IMR-90 (cell line): ENCODE measurements around the gene CADM3. TPM values are rescaled to one million over a fixed set of nuclear protein-coding genes. Genes with fewer than 3 reads are reported as not detected.

Experiments
- ATAC-seq: fragments of 200-7000 bp; cut with Tn5 transposase; 2 replicates; pipeline ENCODE4 v1.9.1; 2020; ENCODE audit warnings: low read depth, mild to moderate bottlenecking, moderate library complexity
- BruUV-seq: library from RNA; stranded (reverse); fragments of 400-500 nt; replicated peaks from 2 replicates; lab custom pipeline; 2021; lab: Mats Ljungman, UMichigan
- CTCF ChIA-PET: fragments of 300-600 bp; formaldehyde crosslinking; extraction: SDS; loops from one replicate; lab custom pipeline; 2021; ENCODE audit warnings: antibody characterized with exemption; lab: Yijun Ruan, JAX
- POLR2A ChIA-PET: fragments of 300-600 bp; sonication (Branson Sonifier 250); formaldehyde crosslinking; loops from one replicate; lab custom pipeline; 2022; ENCODE audit warnings: antibody characterized with exemption; ENCODE audit not compliant: unreplicated experiment; lab: Charles Lee
- DNase-seq: peaks from one replicate; pipeline ENCODE4 v3.0.0; 2013
- H2AFZ ChIP-seq: replicated peaks from 2 replicates; pipeline ENCODE3; 2013; ENCODE audit warnings: low read length, mild to moderate bottlenecking; ENCODE audit not compliant: poor library complexity
- H2AK5ac ChIP-seq: 2 replicates; pipeline ENCODE4 v1.6.1; 2013; ENCODE audit warnings: low read depth, low read length, inconsistent platforms
- H2AK9ac ChIP-seq: replicated peaks from 2 replicates; pipeline ENCODE3; 2013; ENCODE audit warnings: mild to moderate bottlenecking, low read depth, low read length, moderate library complexity; ENCODE audit not compliant: poor library complexity
- H2BK120ac ChIP-seq: 2 replicates; pipeline ENCODE4 v1.6.1; 2013; ENCODE audit warnings: low read depth, low read length, inconsistent platforms
- H2BK15ac ChIP-seq: 3 replicates; pipeline ENCODE4 v1.6.1; 2013; ENCODE audit warnings: low read depth, low read length, inconsistent platforms
- H2BK20ac ChIP-seq: 2 replicates; pipeline ENCODE4 v1.6.1; 2013; ENCODE audit warnings: low read depth, mild to moderate bottlenecking, inconsistent platforms, low read length, moderate library complexity
- H2BK5ac ChIP-seq: 2 replicates; pipeline ENCODE4 v1.6.1; 2013; ENCODE audit warnings: mild to moderate bottlenecking, low read depth, low read length, inconsistent platforms; ENCODE audit not compliant: poor library complexity, severe bottlenecking
- H3K14ac ChIP-seq: replicated peaks from 2 replicates; pipeline ENCODE4 v1.6.1; 2013; ENCODE audit warnings: low read depth, low read length, inconsistent platforms
- H3K18ac ChIP-seq: 2 replicates; pipeline ENCODE4 v1.6.1; 2013; ENCODE audit warnings: low read depth, low read length, control low read depth
- H3K23ac ChIP-seq: 2 replicates; pipeline ENCODE4 v1.6.1; 2013; ENCODE audit warnings: low read depth, low read length, inconsistent platforms
- H3K27ac ChIP-seq: 2 replicates; pipeline ENCODE4 v1.5.1; 2013; ENCODE audit warnings: mild to moderate bottlenecking, control low read depth, low read length; ENCODE audit not compliant: insufficient read depth
- H3K27me3 ChIP-seq: 2 replicates; pipeline ENCODE4 v1.6.1; 2013; ENCODE audit warnings: low read length; ENCODE audit not compliant: control insufficient read depth, insufficient read depth
- H3K36me3 ChIP-seq: 2 replicates; pipeline ENCODE4 v1.6.1; 2013; ENCODE audit warnings: low read length, mixed read lengths; ENCODE audit not compliant: control insufficient read depth, insufficient read depth
- H3K4ac ChIP-seq: 2 replicates; pipeline ENCODE4 v1.6.1; 2013; ENCODE audit warnings: low read depth, low read length, inconsistent platforms
- H3K4me1 ChIP-seq: 2 replicates; pipeline ENCODE4 v1.6.1; 2013; ENCODE audit warnings: low read length, mixed read lengths; ENCODE audit not compliant: control insufficient read depth, insufficient read depth
- H3K4me2 ChIP-seq: 2 replicates; pipeline ENCODE4 v1.6.1; 2013; ENCODE audit warnings: low read depth, mild to moderate bottlenecking, control low read depth, low read length, moderate library complexity
- H3K4me3 ChIP-seq: 2 replicates; pipeline ENCODE4 v1.5.1; 2013; ENCODE audit warnings: low read depth, mild to moderate bottlenecking, control low read depth, low read length, moderate library complexity; ENCODE audit not compliant: insufficient read depth
- H3K56ac ChIP-seq: 2 replicates; pipeline ENCODE4 v1.6.1; 2013; ENCODE audit warnings: low read length, inconsistent platforms; ENCODE audit not compliant: insufficient read depth; ENCODE audit errors: extremely low read depth
- H3K79me1 ChIP-seq, 2 experiments: 2 replicates each; pipeline ENCODE4 v1.6.1; 2013; ENCODE audit warnings: low read length in 2 of 2, inconsistent platforms in 1 of 2, low read depth in 1 of 2
- H3K9ac ChIP-seq: 2 replicates; pipeline ENCODE4 v1.6.1; 2013; ENCODE audit warnings: low read depth, low read length, control low read depth
- H3K9me1 ChIP-seq: 2 replicates; pipeline ENCODE4 v1.6.1; 2013; ENCODE audit warnings: low read length, inconsistent platforms; ENCODE audit not compliant: insufficient read depth
- H3K9me3 ChIP-seq: 2 replicates; pipeline ENCODE4 v1.6.1; 2013; ENCODE audit warnings: low read length; ENCODE audit not compliant: control insufficient read depth, insufficient read depth
- H4K20me1 ChIP-seq: 2 replicates; pipeline ENCODE4 v1.6.1; 2013; ENCODE audit warnings: low read length, inconsistent platforms; ENCODE audit not compliant: insufficient read depth
- H4K5ac ChIP-seq: 2 replicates; pipeline ENCODE4 v1.6.1; 2013; ENCODE audit warnings: mild to moderate bottlenecking, low read depth, low read length, control low read depth
- H4K8ac ChIP-seq, 2 experiments: 2 replicates each; pipeline ENCODE4 v1.6.1; 2013; ENCODE audit warnings: low read depth in 2 of 2, low read length in 2 of 2, control low read depth in 1 of 2, inconsistent platforms in 1 of 2
- H4K91ac ChIP-seq: 2 replicates; pipeline ENCODE4 v1.6.1; 2013; ENCODE audit warnings: low read depth, low read length, inconsistent platforms; ENCODE audit not compliant: insufficient read depth
- CEBPB ChIP-seq: IDR thresholded peaks from 2 replicates; pipeline ENCODE4 v1.6.1; 2012; ENCODE audit warnings: low read depth, low read length, improper control_type of control experiment
- MAZ ChIP-seq: IDR thresholded peaks from 2 replicates; pipeline ENCODE4 v1.6.1; 2012; ENCODE audit warnings: low read depth, mild to moderate bottlenecking, low read length, improper control_type of control experiment, moderate library complexity, borderline replicate concordance
- NFE2L2 ChIP-seq: fragments of 150-350 bp; IDR thresholded peaks from 2 replicates; pipeline ENCODE4 v1.6.1; 2016; ENCODE audit warnings: low read depth, mild to moderate bottlenecking, low read length
- RCOR1 ChIP-seq: IDR thresholded peaks from 2 replicates; pipeline ENCODE4 v1.6.1; 2012; ENCODE audit warnings: mild to moderate bottlenecking, low read length, improper control_type of control experiment; ENCODE audit not compliant: insufficient replicate concordance
- RFX5 ChIP-seq: IDR thresholded peaks from 2 replicates; pipeline ENCODE4 v1.8.0; 2012; ENCODE audit warnings: low read depth, mild to moderate bottlenecking, low read length, moderate library complexity
- SMC3 ChIP-seq: fragments of 150-350 bp; IDR thresholded peaks from 2 replicates; pipeline ENCODE4 v1.6.1; 2016; ENCODE audit warnings: low read depth, mild to moderate bottlenecking, antibody characterized with exemption, low read length, moderate library complexity
- USF2 ChIP-seq: fragments of 150-350 bp; IDR thresholded peaks from 2 replicates; pipeline ENCODE4 v1.6.1; 2017; ENCODE audit warnings: mild to moderate bottlenecking, antibody characterized with exemption, low read length, low read depth
- WGBS, 2 experiments: methylation state at CpG; one replicate each; pipeline versions ENCODE4 v1.1.5 to v1.1.7; 2013; ENCODE audit warnings: missing lambda C conversion rate in 2 of 2; ENCODE audit not compliant: insufficient read length in 1 of 2; ENCODE audit errors: extremely low coverage in 2 of 2; 5-methylcytosine and 5-hydroxymethylcytosine counted together
- dilution Hi-C: fragments of 300-500 bp; cut with HindIII; formaldehyde crosslinking; loops from one replicate; pipeline ENCODE4 v1.14.3; 2018; ENCODE audit warnings: low sequenced_read_pairs; ENCODE audit not compliant: unreplicated experiment
- in situ Hi-C: fragments of 300-500 bp; cut with MboI; formaldehyde crosslinking; loops from 3 replicates; pipeline ENCODE4 v1.14.3; 2019; ENCODE audit warnings: low sequenced_read_pairs, inconsistent platforms, mixed read lengths
- intact Hi-C: fragments of 100-400 bp; cut with micrococcal nuclease; formaldehyde crosslinking; loops from 2 replicates; pipeline ENCODE4 v1.10.0; 2022
- polyA plus RNA-seq, 3 experiments: library from polyadenylated mRNA; depleted of rRNA; stranded (reverse); fragments of >200 nt; gene quantifications; 2 replicates each; pipeline ENCODE4 v1.2.3, GENCODE V29; 2012; ENCODE audit warnings: low replicate concordance in 1 of 3
- total RNA-seq: library from RNA; depleted of rRNA; stranded (reverse); fragments of >200 nt; gene quantifications from 2 replicates; pipeline ENCODE4 v1.2.3, GENCODE V29; 2012

The CADM3 gene
- total and polyA plus RNA-seq, 2 of the 4 experiments (the other 2 are of a cell fraction): not detected

- H3K4me1 ChIP-seq: no peaks in the 10 kb centered on the region
- in situ Hi-C loops: loop anchor here (25.0 kb wide), 1 partner anchor 665 kb away; no protein-coding TSS in a partner anchor
- H3K27me3 ChIP-seq: no peaks in the 10 kb centered on the region
- H4K5ac ChIP-seq: no peak overlapping the region
- H4K20me1 ChIP-seq: no peaks in the 10 kb centered on the region
- H3K9ac ChIP-seq: no peak overlapping the region
- TF ChIP-seq RFX5 (no peak), USF2 (no peak), NFE2L2 (no peak), CEBPB (peak; percentile 90), SMC3 (no peak), MAZ (no peak), RCOR1 (no peak)
- no peaks in the 10 kb centered on the region for H3K79me1 ChIP-seq
- no peak overlapping the region for H2BK15ac ChIP-seq
- dilution Hi-C loops: no loop called here
- H3K27ac ChIP-seq: no peak overlapping the region
- no peak overlapping the region for H3K23ac ChIP-seq
- no peak overlapping the region for H2BK5ac ChIP-seq
- no peaks in the 10 kb centered on the region for H3K9me3 ChIP-seq
- H4K8ac ChIP-seq: no peak overlapping the region
- CTCF ChIA-PET: interaction anchor here (0.5 to 0.7 kb wide), 2 partner anchors 1152 to 1623 kb away, joined by 3 read pairs; no protein-coding TSS in a partner anchor
- no peak overlapping the region for H3K4me2 ChIP-seq
- no peak overlapping the region for H3K18ac ChIP-seq
- H3K4ac ChIP-seq: no peak overlapping the region
- no peak overlapping the region for H2AK5ac ChIP-seq
- H3K14ac ChIP-seq: no peak overlapping the region
- H2AFZ ChIP-seq: no peak overlapping the region
- H3K4me3 ChIP-seq: no peak overlapping the region
- intact Hi-C loops: no loop called here
- no peak for DNase-seq
- H3K9me1 ChIP-seq: no peaks in the 10 kb centered on the region
- H2BK20ac ChIP-seq: no peak overlapping the region
- H2AK9ac ChIP-seq: no peak overlapping the region
- no peak overlapping the region for H4K91ac ChIP-seq
- POLR2A ChIA-PET: no interaction called here
- no TSS peak for BruUV-seq
- no peak overlapping the region for H3K56ac ChIP-seq
- 86% methylated on average over 2 of the region's 5 CpGs; no CpG with 5 or more reads in 1 of the 2 experiments for WGBS, 2 experiments
- H2BK120ac ChIP-seq: no peak overlapping the region
- no peak for ATAC-seq
- H3K36me3 ChIP-seq: no peaks in the 10 kb centered on the region
Measured at GRCh38 chr1:159222075-159222865, 50.9 kb downstream of the CADM3 start.
